Rectal smooth muscle tissue (tissue), 1 donor: Measurements from ENCODE around the gene ERBB4.
"Not testable (repeated sequence)": the region's sequence is repeated elsewhere in the genome, so short reads cannot be mapped to it uniquely, and the experiment has no call there.

Experiments
- H3K27ac ChIP-seq: one replicate; pipeline ENCODE4 v1.7.0; 2013; ENCODE audit warnings: low read depth, low read length, inconsistent platforms
- H3K27me3 ChIP-seq: one replicate; pipeline ENCODE4 v1.7.0; 2013; ENCODE audit warnings: low read length; ENCODE audit not compliant: control insufficient read depth, insufficient read depth
- H3K36me3 ChIP-seq: one replicate; pipeline ENCODE4 v1.7.0; 2013; ENCODE audit warnings: low read length; ENCODE audit not compliant: control insufficient read depth, insufficient read depth
- H3K4me1 ChIP-seq: one replicate; pipeline ENCODE4 v1.7.0; 2013; ENCODE audit warnings: low read length; ENCODE audit not compliant: control insufficient read depth, insufficient read depth
- H3K4me3 ChIP-seq: one replicate; pipeline ENCODE4 v1.7.0; 2013; ENCODE audit warnings: low read length
- H3K9ac ChIP-seq: one replicate; pipeline ENCODE4 v1.7.0; 2013; ENCODE audit warnings: low read length

Gene ERBB4

GRCh38 chr2:212517693-212518092 lies 20.9 kb downstream of the ERBB4 start:
- H3K4me3 ChIP-seq, result no peak overlapping the region
- no peak overlapping the region for H3K9ac ChIP-seq
- H3K27me3 ChIP-seq, result no peaks in the 10 kb centered on the region
- no peak overlapping the region for H3K27ac ChIP-seq
- no peaks in the 10 kb centered on the region for H3K4me1 ChIP-seq
- no peaks in the 10 kb centered on the region for H3K36me3 ChIP-seq

- H3K27me3 ChIP-seq, result no peaks in the 10 kb centered on the region
Observed at GRCh38 chr2:212505586-212505985, 33.0 kb downstream of the ERBB4 start.

GRCh38 chr2:212495046-212495445 lies 43.6 kb downstream of the ERBB4 start:
- Histone ChIP-seq H3K27ac (no peak overlapping the region), H3K4me3 (no peak overlapping the region), H3K9ac (no peak overlapping the region), H3K36me3 (no peaks in the 10 kb centered on the region), H3K4me1 (no peaks in the 10 kb centered on the region), H3K27me3 (no peaks in the 10 kb centered on the region)

More at GRCh38 chr2:212505586-212505985, 33.0 kb downstream of the ERBB4 start:
- Histone ChIP-seq H3K27ac (no peak overlapping the region), H3K4me3 (no peak overlapping the region), H3K4me1 (no peaks in the 10 kb centered on the region), H3K36me3 (no peaks in the 10 kb centered on the region), H3K9ac (no peak overlapping the region)

GRCh38 chr2:212494418-212495020 lies 44.1 kb downstream of the ERBB4 start:
- Histone ChIP-seq H3K9ac (no peak overlapping the region), H3K4me1 (no peaks in the 10 kb centered on the region), H3K27me3 (no peaks in the 10 kb centered on the region), H3K36me3 (no peaks in the 10 kb centered on the region), H3K4me3 (no peak overlapping the region), H3K27ac (no peak overlapping the region)

- Histone ChIP-seq H3K4me3 (no peak overlapping the region), H3K9ac (no peak overlapping the region), H3K27ac (no peak overlapping the region)
Observed at GRCh38 chr2:212489719-212490346, 48.8 kb downstream of the ERBB4 start.

GRCh38 chr2:212488611-212489010 lies 50.0 kb downstream of the ERBB4 start:
- Histone ChIP-seq H3K27ac (no peak overlapping the region), H3K4me3 (no peak overlapping the region), H3K36me3 (no peaks in the 10 kb centered on the region), H3K27me3 (no peaks in the 10 kb centered on the region), H3K9ac (no peak overlapping the region), H3K4me1 (no peaks in the 10 kb centered on the region)

More at GRCh38 chr2:212489719-212490346, 48.8 kb downstream of the ERBB4 start:
- no peaks in the 10 kb centered on the region for H3K27me3 ChIP-seq
- no peaks in the 10 kb centered on the region for H3K36me3 ChIP-seq
- H3K4me1 ChIP-seq, result no peaks in the 10 kb centered on the region

GRCh38 chr2:212484563-212485080 lies 54.0 kb downstream of the ERBB4 start:
- no peaks in the 10 kb centered on the region for H3K36me3 ChIP-seq
- no peaks in the 10 kb centered on the region for H3K4me1 ChIP-seq
- no peak overlapping the region for H3K9ac ChIP-seq
- no peak overlapping the region for H3K27ac ChIP-seq
- no peak overlapping the region for H3K4me3 ChIP-seq
- H3K27me3 ChIP-seq, result no peaks in the 10 kb centered on the region

- H3K9ac ChIP-seq, result no peak overlapping the region
- H3K4me1 ChIP-seq, result no peaks in the 10 kb centered on the region
- H3K36me3 ChIP-seq, result no peaks in the 10 kb centered on the region
- H3K4me3 ChIP-seq, result no peak overlapping the region
- no peaks in the 10 kb centered on the region for H3K27me3 ChIP-seq
- H3K27ac ChIP-seq, result no peak overlapping the region
Observed at GRCh38 chr2:212480447-212480846, 58.2 kb downstream of the ERBB4 start.

GRCh38 chr2:212477571-212477970 lies 61.0 kb downstream of the ERBB4 start:
- Histone ChIP-seq H3K4me1 (no peaks in the 10 kb centered on the region), H3K36me3 (no peaks in the 10 kb centered on the region), H3K27ac (no peak overlapping the region), H3K4me3 (no peak overlapping the region), H3K9ac (no peak overlapping the region), H3K27me3 (no peaks in the 10 kb centered on the region)

GRCh38 chr2:212473211-212473610 lies 65.4 kb downstream of the ERBB4 start:
- H3K27me3 ChIP-seq, result no peaks in the 10 kb centered on the region
- no peaks in the 10 kb centered on the region for H3K4me1 ChIP-seq
- H3K9ac ChIP-seq, result no peak overlapping the region
- H3K27ac ChIP-seq, result no peak overlapping the region
- H3K36me3 ChIP-seq, result no peaks in the 10 kb centered on the region
- no peak overlapping the region for H3K4me3 ChIP-seq

GRCh38 chr2:212467551-212467950 lies 71.1 kb downstream of the ERBB4 start:
- not testable (repeated sequence) for H3K27ac ChIP-seq, H3K4me3 ChIP-seq, H3K27me3 ChIP-seq, H3K4me1 ChIP-seq, H3K36me3 ChIP-seq, H3K9ac ChIP-seq

- H3K36me3 ChIP-seq, result no peaks in the 10 kb centered on the region
- H3K27ac ChIP-seq, result no peak overlapping the region
- H3K4me1 ChIP-seq, result no peaks in the 10 kb centered on the region
- H3K9ac ChIP-seq, result no peak overlapping the region
- H3K27me3 ChIP-seq, result no peaks in the 10 kb centered on the region
- H3K4me3 ChIP-seq, result no peak overlapping the region
Observed at GRCh38 chr2:212465456-212465855, 73.1 kb downstream of the ERBB4 start.

GRCh38 chr2:212461708-212462107 lies 76.9 kb downstream of the ERBB4 start:
- not testable (repeated sequence) for H3K36me3 ChIP-seq, H3K4me3 ChIP-seq

More at GRCh38 chr2:212461708-212462107, 76.9 kb downstream of the ERBB4 start:
- not testable (repeated sequence) for H3K27ac ChIP-seq, H3K4me1 ChIP-seq, H3K27me3 ChIP-seq, H3K9ac ChIP-seq
